ENCODE results near the gene LRRC4.

- no peak for TF ChIP-seq EZH2 (IDR thresholded peaks at IDR 0.05)
- TF ChIP-seq FOXP2 (optimal IDR thresholded peaks at IDR 0.05; ENCODE audit: control extremely low read depth, extremely low read length, insufficient read depth) = no peak
These were observed 42.5 kb downstream of the LRRC4 start for GRCh38 chr7:127988751-127989150.

Data from SK-N-MC (cell line).